ENCODE measurements around the gene SETD2.
A peak's percentile ranks its signal among the peaks of the same experiment; 100 is the strongest.

SETD2 gene

DNA sequence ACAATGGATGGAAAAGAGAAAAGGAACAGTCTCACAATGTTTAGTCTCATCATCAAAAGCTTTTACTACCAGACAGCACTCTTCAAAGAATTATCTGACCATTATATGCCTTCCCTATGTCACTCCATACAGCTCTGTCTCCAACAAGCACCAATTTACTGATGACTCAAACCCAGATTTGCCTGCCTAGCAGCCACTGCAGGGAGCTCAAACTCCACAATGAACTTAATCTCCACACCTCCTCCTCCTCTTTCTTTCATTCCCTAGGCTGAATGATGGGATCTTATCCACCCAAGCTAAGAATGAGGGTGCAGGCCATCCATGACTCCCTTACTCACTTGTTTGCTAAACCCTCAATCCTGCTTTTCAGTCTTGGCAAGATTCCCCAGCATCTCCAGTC, 139.0 kb downstream of the SETD2 start:
- DNase-seq = no peak
- Mint-ChIP-seq H3K27ac (no peak overlapping the region), H3K27me3 (no peaks in the 10 kb centered on the region), H3K36me3 (peaks cover 21% of the 10 kb centered on the region), H3K9me3 (no peaks in the 10 kb centered on the region), H3K4me1 (peaks cover 17% of the 10 kb centered on the region), H3K4me3 (no peak overlapping the region)
- CTCF ChIA-PET = interaction anchor here (0.5 to 0.7 kb wide), 2 partner anchors 21 to 298 kb away, joined by 3 to 4 read pairs; no protein-coding TSS in a partner anchor

- Mint-ChIP-seq H3K4me1 (peaks cover 33% of the 10 kb centered on the region), H3K27me3 (no peaks in the 10 kb centered on the region), H3K4me3 (no peak overlapping the region), H3K36me3 (peaks cover 26% of the 10 kb centered on the region), H3K9me3 (no peaks in the 10 kb centered on the region), H3K27ac (no peak overlapping the region)
- DNase-seq = no peak
- CTCF ChIA-PET = interaction anchor here (1.7 kb wide), 1 partner anchor 128 kb away, joined by 3 read pairs; no protein-coding TSS in a partner anchor
Observed at GRCh38 chr3:47022641-47023071, 141.3 kb downstream of the SETD2 start.

DNA sequence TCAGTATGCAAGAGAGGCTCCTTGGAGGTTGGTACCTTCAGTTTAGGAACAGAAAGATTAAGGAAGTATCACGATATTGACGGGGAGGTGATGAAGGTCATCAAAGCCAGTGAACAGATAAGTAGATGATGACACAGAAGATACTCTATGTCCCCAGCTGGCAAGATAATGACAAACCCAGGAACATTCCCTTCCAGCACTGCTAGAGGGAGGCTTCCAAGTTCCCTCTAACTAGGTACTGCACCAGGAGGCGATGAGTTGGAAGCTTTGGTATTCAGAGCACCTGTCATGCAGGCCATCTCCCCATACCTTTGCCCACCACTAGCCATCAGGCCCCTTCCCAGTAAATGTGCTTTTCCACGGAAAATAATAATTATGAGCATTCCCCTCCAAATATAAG, 143.6 kb downstream of the SETD2 start:
- no peak for DNase-seq
- Mint-ChIP-seq H3K27me3 (no peaks in the 10 kb centered on the region), H3K9me3 (no peaks in the 10 kb centered on the region), H3K27ac (no peak overlapping the region), H3K4me3 (no peak overlapping the region), H3K36me3 (peaks cover 35% of the 10 kb centered on the region), H3K4me1 (peaks cover 48% of the 10 kb centered on the region)
- CTCF ChIA-PET = interaction anchor here (0.6 kb wide), 1 partner anchor 8 kb away, joined by 3 read pairs; no protein-coding TSS in a partner anchor

DNA sequence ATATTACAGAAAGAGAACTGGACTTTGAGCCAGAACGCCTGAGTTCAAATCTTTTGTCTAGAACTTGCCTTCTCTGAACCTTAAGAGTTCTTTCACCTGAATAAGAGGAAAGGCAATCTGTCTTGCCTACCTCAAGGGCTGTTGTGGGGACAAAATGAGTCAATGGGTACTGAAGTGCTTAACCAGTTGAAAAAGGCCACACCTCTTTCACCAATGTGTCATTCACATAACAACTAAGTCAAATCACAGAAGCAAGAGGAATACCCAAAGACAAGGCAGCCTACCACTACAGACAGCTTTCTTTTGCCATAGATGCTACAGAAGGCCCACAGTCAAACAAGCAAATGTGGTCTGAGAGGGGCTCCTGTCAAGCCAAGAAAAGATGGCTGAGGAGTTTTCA, 144.7 kb downstream of the SETD2 start:
- H3K4me1 Mint-ChIP-seq = peaks cover 45% of the 10 kb centered on the region
- peak overlapping the region; percentile 71 for H3K27ac Mint-ChIP-seq
- DNase-seq = no peak
- H3K9me3 Mint-ChIP-seq = no peaks in the 10 kb centered on the region
- peaks cover 40% of the 10 kb centered on the region for H3K36me3 Mint-ChIP-seq
- CTCF ChIA-PET = interaction anchor here (0.6 to 0.7 kb wide), 2 partner anchors 13 to 25 kb away, joined by 3 read pairs; no protein-coding TSS in a partner anchor
- no peak overlapping the region for H3K4me3 Mint-ChIP-seq
- H3K27me3 Mint-ChIP-seq = no peaks in the 10 kb centered on the region

- Mint-ChIP-seq H3K27ac (no peak overlapping the region), H3K27me3 (no peaks in the 10 kb centered on the region), H3K4me1 (peaks cover 45% of the 10 kb centered on the region), H3K9me3 (no peaks in the 10 kb centered on the region), H3K4me3 (no peak overlapping the region), H3K36me3 (peaks cover 46% of the 10 kb centered on the region)
- DNase-seq = no peak
- CTCF ChIA-PET = no interaction called here
Observed at GRCh38 chr3:47018269-47018611, 145.7 kb downstream of the SETD2 start.

GRCh38 chr3:47017504-47018268, 146.2 kb downstream of the SETD2 start:
- Mint-ChIP-seq H3K27ac (peak overlapping the region; percentile 90), H3K36me3 (peaks cover 46% of the 10 kb centered on the region), H3K9me3 (no peaks in the 10 kb centered on the region), H3K27me3 (no peaks in the 10 kb centered on the region), H3K4me1 (peaks cover 46% of the 10 kb centered on the region), H3K4me3 (no peak overlapping the region)
- no peak for DNase-seq
- CTCF ChIA-PET = no interaction called here

GRCh38 chr3:47016934-47017435, 146.9 kb downstream of the SETD2 start:
- Mint-ChIP-seq H3K4me1 (peaks cover 50% of the 10 kb centered on the region), H3K27me3 (no peaks in the 10 kb centered on the region), H3K9me3 (no peaks in the 10 kb centered on the region), H3K36me3 (peaks cover 46% of the 10 kb centered on the region), H3K27ac (peak overlapping the region; percentile 90), H3K4me3 (no peak overlapping the region)
- CTCF ChIA-PET = no interaction called here
- peak; percentile 50 for DNase-seq

DNA sequence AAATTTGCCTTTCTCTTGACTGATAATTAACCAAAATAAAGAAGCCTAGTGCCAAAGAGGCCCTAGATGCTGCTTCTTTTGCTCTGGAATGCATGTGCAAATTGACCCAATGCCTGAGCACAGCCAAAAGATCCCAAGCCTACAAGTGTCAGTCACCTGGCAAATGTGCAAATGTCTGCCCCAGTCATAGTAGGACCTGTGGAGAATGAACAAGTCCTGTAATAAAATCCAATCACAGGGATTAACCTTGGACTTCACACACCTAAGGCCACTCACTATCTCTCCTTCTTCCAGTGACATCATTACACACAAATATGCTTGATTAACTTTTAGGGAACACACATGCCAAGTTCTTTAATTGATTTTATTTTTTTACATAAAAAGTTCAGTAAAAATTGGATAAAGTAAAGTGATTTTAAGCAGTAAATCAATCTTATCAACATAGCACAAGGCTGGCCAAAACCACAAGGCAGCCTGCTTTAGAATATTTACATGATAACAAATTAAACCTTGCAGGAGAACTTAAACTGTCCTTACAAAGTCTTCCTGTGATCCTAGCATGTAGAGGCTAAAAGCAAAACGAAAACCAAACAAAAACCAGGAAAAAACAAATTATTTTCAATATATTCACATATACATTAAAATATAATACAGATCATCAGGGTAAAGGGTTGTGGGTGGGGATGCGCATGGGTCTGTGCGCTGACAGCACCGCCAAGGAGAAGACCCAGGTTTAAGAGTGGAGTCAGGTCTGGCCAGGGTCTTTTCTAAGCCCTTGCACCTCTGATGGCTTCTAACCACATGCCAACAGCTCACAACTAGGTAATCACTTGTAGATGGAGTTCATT, 147.6 kb downstream of the SETD2 start:
- CTCF ChIA-PET = no interaction called here
- Mint-ChIP-seq H3K4me3 (no peak overlapping the region), H3K4me1 (peaks cover 53% of the 10 kb centered on the region), H3K27me3 (no peaks in the 10 kb centered on the region), H3K36me3 (peaks cover 46% of the 10 kb centered on the region), H3K27ac (peak overlapping the region; percentile 90), H3K9me3 (no peaks in the 10 kb centered on the region)
- DNase-seq = no peak

GRCh38 chr3:47015151-47015550, 148.8 kb downstream of the SETD2 start:
- H3K36me3 Mint-ChIP-seq = peaks cover 50% of the 10 kb centered on the region
- H3K9me3 Mint-ChIP-seq = no peaks in the 10 kb centered on the region
- H3K27ac Mint-ChIP-seq = no peak overlapping the region
- H3K27me3 Mint-ChIP-seq = no peaks in the 10 kb centered on the region
- H3K4me1 Mint-ChIP-seq = peaks cover 52% of the 10 kb centered on the region
- no peak overlapping the region for H3K4me3 Mint-ChIP-seq
- no peak for DNase-seq
- CTCF ChIA-PET = interaction anchor here (0.7 kb wide), 1 partner anchor 149 kb away, joined by 8 read pairs; no protein-coding TSS in a partner anchor

DNA sequence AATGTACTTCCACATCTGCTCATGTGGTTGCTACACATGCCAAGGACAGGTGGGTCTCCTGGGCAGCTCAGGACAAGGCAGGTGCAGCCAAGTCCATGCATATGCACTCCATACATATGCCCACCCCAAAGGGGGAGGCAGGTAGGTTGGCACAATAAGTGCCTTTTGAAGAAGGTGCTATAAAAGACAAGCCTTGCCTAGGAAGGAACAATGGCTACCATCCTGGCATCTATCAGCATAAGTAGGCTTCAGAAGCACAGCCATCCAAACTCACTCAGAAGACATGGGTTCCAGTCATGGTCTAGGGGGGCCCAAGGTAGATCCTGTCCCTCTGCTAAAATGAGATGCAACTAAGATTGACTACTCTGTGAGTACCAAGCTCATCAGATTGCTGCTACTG, 149.9 kb downstream of the SETD2 start:
- CTCF ChIA-PET = no interaction called here
- no peak overlapping the region for H3K4me3 Mint-ChIP-seq
- H3K27ac Mint-ChIP-seq = peak overlapping the region; percentile 54
- no peaks in the 10 kb centered on the region for H3K27me3 Mint-ChIP-seq
- peaks cover 44% of the 10 kb centered on the region for H3K4me1 Mint-ChIP-seq
- no peaks in the 10 kb centered on the region for H3K9me3 Mint-ChIP-seq
- no peak for DNase-seq
- H3K36me3 Mint-ChIP-seq = peaks cover 45% of the 10 kb centered on the region

- CTCF ChIA-PET = no interaction called here
- DNase-seq = no peak
- H3K27ac Mint-ChIP-seq = peak overlapping the region; percentile 11
- no peaks in the 10 kb centered on the region for H3K27me3 Mint-ChIP-seq
- peaks cover 41% of the 10 kb centered on the region for H3K4me1 Mint-ChIP-seq
- H3K9me3 Mint-ChIP-seq = no peaks in the 10 kb centered on the region
- H3K36me3 Mint-ChIP-seq = peaks cover 44% of the 10 kb centered on the region
- H3K4me3 Mint-ChIP-seq = no peak overlapping the region
Observed at GRCh38 chr3:47013231-47013630, 150.7 kb downstream of the SETD2 start.

DNA sequence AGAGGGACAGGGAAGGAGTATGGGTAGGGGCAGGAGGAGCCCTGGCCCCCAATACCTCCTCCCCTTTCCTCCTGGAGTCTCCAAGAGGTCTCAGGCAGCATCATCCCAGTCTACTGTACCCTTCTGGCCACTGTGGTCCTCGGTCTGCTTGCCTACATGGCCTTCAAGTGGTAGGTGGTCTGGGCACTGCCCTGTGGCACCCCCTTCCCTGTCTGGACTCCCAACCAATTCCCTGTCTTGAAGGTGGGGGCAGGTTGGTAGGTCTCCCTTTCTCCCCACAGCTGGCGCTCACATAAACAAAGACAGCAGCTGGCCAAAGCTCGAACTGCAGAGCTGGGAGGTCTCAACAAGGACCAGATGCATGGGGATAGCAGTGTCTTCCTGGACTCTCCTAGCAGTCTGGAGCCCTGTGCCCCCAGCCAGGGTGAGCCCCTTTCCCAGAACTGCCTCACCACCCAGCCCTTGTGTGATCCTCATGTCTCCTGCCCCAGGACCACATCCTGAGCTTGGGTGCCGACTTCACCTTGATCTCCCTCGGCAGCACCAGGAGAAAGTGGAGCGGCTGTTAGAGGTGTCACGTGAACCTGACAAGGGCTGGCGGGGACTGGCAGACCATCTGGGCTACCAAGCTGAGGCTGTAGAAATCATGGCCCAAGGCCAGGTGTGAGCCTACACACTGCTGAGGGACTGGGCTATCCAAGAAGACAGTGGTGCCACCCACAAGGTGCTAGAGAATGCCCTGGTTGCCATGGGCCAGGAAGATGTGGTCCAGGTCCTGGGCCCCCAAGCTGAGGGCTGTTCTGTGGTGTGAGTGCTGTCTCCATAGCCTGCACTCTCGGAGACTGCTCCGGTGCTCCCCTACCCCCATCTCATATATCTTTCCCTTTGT, 151.3 kb downstream of the SETD2 start:
- Mint-ChIP-seq H3K27ac (peak overlapping the region; percentile 14), H3K4me3 (no peak overlapping the region), H3K36me3 (peaks cover 43% of the 10 kb centered on the region), H3K9me3 (no peaks in the 10 kb centered on the region), H3K4me1 (peaks cover 35% of the 10 kb centered on the region), H3K27me3 (no peaks in the 10 kb centered on the region)
- no peak for DNase-seq
- CTCF ChIA-PET = interaction anchor here (0.7 to 2.3 kb wide), 2 partner anchors 8 to 89 kb away, joined by 3 to 8 read pairs; no protein-coding TSS in a partner anchor

GRCh38 chr3:47011371-47011770, 152.5 kb downstream of the SETD2 start:
- CTCF ChIA-PET = interaction anchor here (0.7 to 2.3 kb wide), 2 partner anchors 9 to 88 kb away, joined by 3 to 8 read pairs; no protein-coding TSS in a partner anchor
- peaks cover 43% of the 10 kb centered on the region for H3K36me3 Mint-ChIP-seq
- DNase-seq = no peak
- no peaks in the 10 kb centered on the region for H3K27me3 Mint-ChIP-seq
- peaks cover 23% of the 10 kb centered on the region for H3K4me1 Mint-ChIP-seq
- no peaks in the 10 kb centered on the region for H3K9me3 Mint-ChIP-seq
- peak overlapping the region; percentile 69 for H3K27ac Mint-ChIP-seq
- no peak overlapping the region for H3K4me3 Mint-ChIP-seq

Data from activated naive CD4-positive, alpha-beta T cell treated with anti-CD3 and anti-CD28 coated beads, Interleukin-2, amount 10 ng/mL, durations not matched to agents 7 days and 5 days (primary cell).